ENCODE data around the gene CD244.

Gene CD244

DNA sequence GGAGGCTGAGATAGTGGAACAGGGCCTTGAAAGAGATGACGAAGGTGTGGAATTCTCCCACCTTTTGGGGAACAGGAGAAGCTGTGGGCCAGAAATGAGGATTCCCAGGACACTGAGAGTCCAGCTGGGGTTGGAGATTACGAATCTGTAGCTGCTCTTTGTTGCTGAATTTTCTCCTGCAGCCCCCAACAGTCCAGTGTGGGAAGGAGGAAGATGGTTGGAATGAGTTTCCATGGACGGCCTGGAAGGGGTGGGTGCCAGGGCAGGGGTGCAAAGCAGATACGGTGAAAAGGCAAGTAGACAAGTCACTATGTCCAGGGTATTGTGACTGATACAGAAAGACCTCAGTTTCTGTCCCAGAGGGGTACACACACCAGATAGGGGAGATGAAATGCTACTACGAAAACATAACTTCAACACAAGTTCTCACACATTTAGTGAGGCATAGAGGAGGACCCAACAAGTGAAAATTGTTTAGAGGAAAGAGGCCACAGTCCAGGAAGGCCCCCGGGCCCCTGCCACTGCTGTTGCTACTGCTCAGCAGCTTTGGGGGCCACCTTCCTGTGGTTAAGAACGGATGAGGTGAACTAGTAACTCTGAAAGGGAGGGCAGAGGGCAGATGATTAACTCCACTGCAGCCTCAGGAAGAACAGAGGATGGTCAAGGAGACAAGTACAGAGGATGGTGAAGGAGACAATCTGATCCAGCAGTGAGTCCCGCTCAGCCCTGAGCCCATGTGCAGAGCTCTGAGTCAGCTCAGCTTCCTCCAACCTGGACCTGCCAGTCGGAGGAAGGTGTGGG lies 7.3 kb downstream of the CD244 start:
- intact Hi-C loops (cut with DNase I) = no loop called here

DNA sequence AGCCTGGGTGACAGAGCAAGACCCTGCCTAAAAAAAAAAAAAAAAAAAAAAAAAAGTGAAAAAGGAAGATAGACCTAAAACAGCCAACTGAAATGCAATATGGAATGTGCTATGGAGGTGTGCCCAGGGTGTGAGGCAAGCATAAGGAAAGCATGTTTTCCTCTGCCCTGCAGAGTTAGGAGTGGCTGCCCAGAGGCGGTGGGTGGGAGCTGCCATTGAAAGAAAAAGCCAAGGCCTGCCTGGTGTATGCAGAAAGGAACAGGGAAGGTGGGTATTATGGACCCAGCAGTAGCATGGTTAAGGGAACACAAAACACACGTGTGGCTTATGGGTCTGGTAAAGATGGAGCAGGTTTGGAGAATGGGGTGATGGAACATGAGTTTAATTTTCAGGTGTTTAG lies 8.9 kb downstream of the CD244 start:
- intact Hi-C loops (cut with DNase I) = no loop called here
- DNase-seq = no peak

More for the DNA sequence above, 7.3 kb downstream of the CD244 start:
- no peak for DNase-seq

DNA sequence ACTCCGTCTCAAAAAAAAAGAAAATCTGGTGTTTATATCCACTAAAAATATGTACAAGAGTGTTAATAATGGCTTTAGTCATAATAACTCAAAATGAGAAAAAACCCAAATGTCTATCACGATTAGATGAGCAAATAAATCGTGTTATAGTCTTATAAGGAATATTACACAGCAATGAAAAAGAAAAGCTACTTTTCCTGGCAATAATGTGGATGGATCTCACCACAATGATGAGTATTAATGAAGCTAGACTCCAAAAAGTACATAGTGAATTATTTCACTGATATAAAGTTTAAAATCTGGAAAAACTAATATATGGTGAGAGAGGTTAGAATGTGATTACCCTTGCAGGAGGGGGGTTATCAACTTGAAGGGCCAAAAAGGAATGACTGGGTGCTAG lies 9.7 kb downstream of the CD244 start:
- intact Hi-C loops (cut with DNase I) = no loop called here
- DNase-seq = no peak

GRCh38 chr1:160850993-160851392 lies 11.7 kb downstream of the CD244 start:
- intact Hi-C loops (cut with DNase I) = no loop called here
- DNase-seq = no peak

DNA sequence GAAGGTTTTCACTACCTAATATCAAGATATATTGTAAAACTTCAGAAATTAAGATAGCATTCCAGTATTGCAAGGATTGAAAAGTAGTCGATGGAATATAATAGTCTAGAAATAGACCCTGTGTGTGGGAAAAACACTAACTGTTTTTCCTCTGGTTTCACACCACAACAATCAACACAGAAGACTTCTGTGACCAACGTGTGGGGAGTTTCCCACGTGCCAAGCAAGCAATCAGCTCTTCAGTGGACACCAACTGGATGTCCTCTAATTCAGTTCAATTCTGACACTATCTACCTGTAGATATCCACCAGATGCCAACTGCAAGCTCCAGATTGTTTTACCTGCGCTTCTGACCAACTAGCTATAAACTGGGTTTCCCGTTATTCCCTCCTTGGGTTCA lies 12.1 kb downstream of the CD244 start:
- no peak for DNase-seq
- intact Hi-C loops (cut with DNase I) = no loop called here

DNA sequence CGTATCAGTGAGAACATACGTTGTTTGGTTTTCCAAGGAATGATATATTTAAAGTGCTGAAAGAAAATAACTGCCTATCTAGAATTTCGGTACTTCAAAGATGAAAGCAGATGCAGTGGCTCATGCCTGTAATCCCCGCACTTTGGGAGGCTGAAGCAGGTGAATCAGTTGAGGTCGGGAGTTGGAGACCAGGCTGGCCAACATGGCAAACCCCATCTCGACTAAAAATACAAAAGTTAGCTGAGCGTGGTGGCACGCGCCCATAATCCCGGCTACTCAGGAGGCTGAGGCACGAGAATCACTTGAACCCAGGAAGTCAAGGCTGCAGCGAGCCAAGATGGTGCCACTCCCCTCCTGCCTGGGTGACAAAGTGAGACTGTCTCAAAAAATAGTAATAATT lies 16.4 kb downstream of the CD244 start:
- no peak for DNase-seq
- intact Hi-C loops (cut with DNase I) = no loop called here

- intact Hi-C loops (cut with DNase I) = no loop called here
- no peak for DNase-seq
Observed at GRCh38 chr1:160844447-160845232, 18.0 kb downstream of the CD244 start.

DNA sequence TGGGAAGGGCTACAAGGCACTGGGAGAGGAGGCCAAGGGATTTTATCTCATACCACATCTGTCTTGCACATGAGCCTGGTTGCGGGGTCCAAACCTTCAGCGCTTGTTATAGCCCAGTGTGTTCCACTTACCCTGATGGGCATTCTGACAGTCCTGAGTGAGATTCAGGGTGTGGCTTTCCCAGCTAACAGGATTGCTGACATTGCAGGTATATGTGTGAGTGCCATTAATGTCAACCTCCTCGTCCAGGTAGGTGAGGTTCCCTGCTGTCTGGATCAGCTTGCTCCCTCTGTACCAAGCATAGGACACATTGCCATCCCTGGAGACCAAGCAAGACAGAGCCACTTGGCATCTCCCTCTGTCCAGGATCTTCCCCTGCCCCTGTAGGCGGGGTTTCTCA lies 21.6 kb downstream of the CD244 start:
- DNase-seq = no peak
- intact Hi-C loops (cut with DNase I) = no loop called here

DNA sequence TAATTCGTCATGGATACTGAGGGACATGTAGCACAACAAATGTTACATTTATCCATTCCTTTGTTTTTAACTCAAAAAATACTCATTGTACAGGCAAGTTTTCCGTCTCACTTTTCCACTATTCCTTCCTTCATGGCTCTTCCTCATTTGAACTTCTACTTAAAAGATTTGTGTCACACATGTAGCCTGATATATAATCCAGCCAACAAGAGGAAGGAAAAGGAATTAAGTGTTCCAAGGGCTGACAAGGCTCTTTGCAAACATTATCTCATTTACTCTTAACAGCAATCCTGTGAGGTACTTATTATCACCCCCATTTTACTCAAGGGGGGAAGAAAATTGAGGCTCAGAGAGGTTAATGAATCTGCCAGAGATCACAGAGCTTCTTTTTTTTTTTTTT lies 22.9 kb downstream of the CD244 start:
- intact Hi-C loops (cut with DNase I) = loop anchor here (10.0 kb wide), 1 partner anchor 115 kb away; the partner anchor contains the start of gene ITLN2
- no peak for DNase-seq

GRCh38 chr1:160838888-160839287 lies 23.8 kb downstream of the CD244 start:
- DNase-seq = no peak
- intact Hi-C loops (cut with DNase I) = loop anchor here (10.0 kb wide), 1 partner anchor 116 kb away; the partner anchor contains the start of gene ITLN2

GRCh38 chr1:160837558-160838205 lies 25.0 kb downstream of the CD244 start:
- DNase-seq = peak in 28 of 42 donors; percentile 3 to 56 (median 26)
- intact Hi-C loops (cut with DNase I) = loop anchor here (10.0 kb wide), 1 partner anchor 117 kb away; the partner anchor contains the start of gene ITLN2

DNA sequence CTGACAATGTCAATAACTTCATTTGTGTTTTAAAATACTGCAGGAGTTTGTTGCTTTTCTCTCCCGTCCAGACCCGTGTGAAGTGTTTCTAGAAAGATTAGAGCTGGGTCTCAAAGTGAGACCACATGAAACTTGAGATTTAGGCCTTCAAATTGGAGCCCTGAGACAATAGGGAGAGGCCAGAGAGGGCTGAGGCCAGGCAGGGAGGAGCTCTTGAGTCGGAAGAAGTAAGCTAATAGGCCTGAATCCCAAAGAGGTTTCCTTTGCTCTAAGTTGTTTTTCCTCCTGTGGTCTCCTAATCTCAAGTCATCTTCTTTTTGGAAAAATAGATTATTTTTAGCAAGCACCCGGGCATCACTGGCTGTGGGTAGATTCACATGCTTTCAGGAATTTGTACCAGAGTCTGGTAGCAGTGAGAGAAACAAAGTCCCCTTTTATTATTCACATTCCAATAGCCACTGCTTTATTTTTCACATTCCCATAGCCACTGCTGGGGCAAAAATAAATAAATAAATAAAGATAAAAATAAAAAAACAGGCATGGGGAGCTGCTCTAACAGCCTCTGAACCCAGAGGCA lies 25.6 kb downstream of the CD244 start:
- intact Hi-C loops (cut with DNase I) = loop anchor here (10.0 kb wide), 1 partner anchor 118 kb away; the partner anchor contains the start of gene ITLN2
- DNase-seq = no peak

GRCh38 chr1:160836561-160836960 lies 26.1 kb downstream of the CD244 start:
- intact Hi-C loops (cut with DNase I) = loop anchor here (10.0 kb wide), 1 partner anchor 118 kb away; the partner anchor contains the start of gene ITLN2
- DNase-seq = no peak

GRCh38 chr1:160835751-160836150 lies 26.9 kb downstream of the CD244 start:
- intact Hi-C loops (cut with DNase I) = loop anchor here (10.0 kb wide), 1 partner anchor 119 kb away; the partner anchor contains the start of gene ITLN2

GRCh38 chr1:160834945-160835565 lies 27.6 kb downstream of the CD244 start:
- intact Hi-C loops (cut with DNase I) = loop anchor here (10.0 kb wide), 1 partner anchor 120 kb away; the partner anchor contains the start of gene ITLN2
- DNase-seq = peak in 8 of 42 donors; percentile 21 to 53 (median 37)

More at GRCh38 chr1:160835751-160836150, 26.9 kb downstream of the CD244 start:
- DNase-seq = no peak

DNA sequence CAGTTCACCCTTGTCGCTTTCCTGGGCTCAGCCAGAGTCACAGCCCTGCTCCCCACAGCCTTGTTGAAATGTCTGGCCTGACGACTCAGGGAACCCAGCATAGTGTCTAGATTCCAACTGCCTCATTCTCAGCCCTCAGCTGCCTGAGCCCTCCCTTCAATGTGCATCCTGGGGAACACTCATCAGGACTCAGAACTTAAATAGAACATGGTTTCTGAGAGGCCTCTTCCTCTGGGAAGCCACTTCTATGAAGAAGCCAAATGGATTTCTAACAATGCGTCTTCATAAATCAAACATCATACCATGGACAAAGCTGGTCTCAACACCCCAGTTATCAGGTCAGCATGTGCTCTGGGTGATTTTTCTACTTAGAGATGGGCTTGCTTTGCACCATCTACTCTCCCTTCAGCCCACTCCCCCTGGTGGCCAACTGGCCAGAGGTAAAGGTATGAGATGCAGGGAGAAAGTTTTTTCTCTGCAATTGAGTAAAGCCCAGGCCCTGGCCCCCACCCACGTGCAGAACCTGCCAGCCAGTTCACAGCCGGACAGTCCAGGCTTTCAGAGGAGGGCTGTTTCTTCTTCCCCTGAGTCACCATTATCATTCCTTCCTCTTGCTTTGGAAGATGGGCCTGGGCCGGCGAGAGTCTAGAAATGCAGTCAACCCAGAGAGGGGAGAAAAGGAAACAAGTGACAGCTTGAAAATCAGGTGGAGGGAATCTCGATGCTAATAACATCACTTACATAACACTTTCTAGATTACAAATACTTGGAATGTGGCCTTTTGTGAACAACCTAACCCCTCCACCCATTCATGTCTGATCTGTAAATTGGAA lies 32.1 kb downstream of the CD244 start:
- DNase-seq = peak in 8 of 42 donors; percentile 4 to 54 (median 29)
- intact Hi-C loops (cut with DNase I) = loop anchor here (10.0 kb wide), 1 partner anchor 124 kb away; the partner anchor contains the start of gene ITLN2

- DNase-seq = no peak
- intact Hi-C loops (cut with DNase I) = loop anchor here (10.0 kb wide), 1 partner anchor 125 kb away; the partner anchor contains the start of gene ITLN2
Observed at GRCh38 chr1:160829766-160830165, 32.9 kb downstream of the CD244 start.
